ENCODE results near the gene CACNA2D4. TPM values are rescaled to one million over a fixed set of nuclear protein-coding genes. Genes with fewer than 3 reads are reported as not detected.
A peak's percentile ranks its signal among the peaks of the same experiment; 100 is the strongest.

CACNA2D4 gene
- polyA plus RNA-seq, 4 donors = 1.9 to 3.2 (median 2.6) TPM

DNA sequence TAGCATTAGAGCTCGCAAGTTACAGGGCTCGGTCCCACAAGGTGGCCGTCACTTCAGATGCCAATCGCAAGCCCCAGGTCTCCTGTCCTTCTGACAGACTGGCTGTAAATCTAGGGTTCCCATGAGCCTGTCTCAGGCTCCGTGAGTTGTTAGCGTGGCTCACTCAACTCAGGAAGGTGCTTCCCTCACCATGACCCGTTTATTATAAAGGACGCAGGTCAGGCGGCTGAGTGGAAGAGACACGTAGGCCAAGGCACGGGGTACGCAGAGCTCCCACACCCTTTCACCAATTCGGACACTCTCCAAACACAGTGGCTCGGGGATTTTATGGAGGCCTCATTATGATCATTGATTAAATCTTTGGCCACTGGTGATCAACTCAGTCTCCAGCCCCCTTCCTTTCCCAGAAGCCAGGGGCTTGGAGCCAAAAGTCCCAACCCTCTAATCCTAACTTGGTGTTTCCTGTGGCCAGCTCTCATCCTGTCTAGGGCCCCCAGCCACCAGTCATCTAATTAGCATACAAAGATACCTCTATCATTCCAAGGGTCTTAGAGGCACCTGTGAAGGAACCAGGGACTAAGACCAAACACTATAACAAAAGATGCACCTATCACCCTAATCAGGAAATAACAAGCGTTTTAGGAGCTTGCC lies 123.9 kb downstream of the CACNA2D4 start:
- no peak for DNase-seq (ENCODE audit: low read depth in 4 of 4, low spot score in 3 of 4)

GRCh38 chr12:1793426-1794210 lies 124.8 kb downstream of the CACNA2D4 start:
- DNase-seq (ENCODE audit: low read depth in 4 of 4, low spot score in 3 of 4) = no peak

GRCh38 chr12:1792406-1792805 lies 126.0 kb downstream of the CACNA2D4 start:
- no peak for DNase-seq (ENCODE audit: low read depth in 4 of 4, low spot score in 3 of 4)

GRCh38 chr12:1791104-1791841 lies 127.2 kb downstream of the CACNA2D4 start:
- peak in 1 of 4 donors; percentile 18 for DNase-seq (ENCODE audit: low read depth in 4 of 4, low spot score in 3 of 4)

GRCh38 chr12:1790444-1790843 lies 128.0 kb downstream of the CACNA2D4 start:
- no peak for DNase-seq (ENCODE audit: low read depth in 4 of 4, low spot score in 3 of 4)

GRCh38 chr12:1787714-1788113 lies 130.7 kb downstream of the CACNA2D4 start:
- no peak for DNase-seq (ENCODE audit: low read depth in 4 of 4, low spot score in 3 of 4)

- DNase-seq (ENCODE audit: low read depth in 4 of 4, low spot score in 3 of 4) = no peak
Observed at GRCh38 chr12:1782215-1782614, 136.2 kb downstream of the CACNA2D4 start.

DNA sequence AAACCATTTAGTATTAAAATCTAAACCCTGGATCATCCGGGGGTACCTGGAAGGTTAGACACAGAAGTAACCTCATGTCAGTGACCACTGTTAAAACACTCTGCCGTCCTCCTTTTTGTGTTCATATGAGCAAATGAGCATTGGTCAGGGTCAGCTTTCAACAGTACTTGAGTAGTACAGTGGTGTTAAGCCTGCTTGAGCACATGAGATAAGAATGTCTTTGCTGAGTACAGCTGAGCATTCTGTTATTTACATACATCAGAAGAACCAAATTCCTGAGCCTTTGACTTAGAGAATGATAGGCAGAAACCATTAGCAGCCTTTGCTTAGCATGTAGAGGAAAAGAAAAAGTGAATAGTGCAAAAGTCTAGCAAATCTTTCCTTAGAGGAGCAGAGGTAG lies 136.7 kb downstream of the CACNA2D4 start:
- no peak for DNase-seq (ENCODE audit: low read depth in 4 of 4, low spot score in 3 of 4)

DNA sequence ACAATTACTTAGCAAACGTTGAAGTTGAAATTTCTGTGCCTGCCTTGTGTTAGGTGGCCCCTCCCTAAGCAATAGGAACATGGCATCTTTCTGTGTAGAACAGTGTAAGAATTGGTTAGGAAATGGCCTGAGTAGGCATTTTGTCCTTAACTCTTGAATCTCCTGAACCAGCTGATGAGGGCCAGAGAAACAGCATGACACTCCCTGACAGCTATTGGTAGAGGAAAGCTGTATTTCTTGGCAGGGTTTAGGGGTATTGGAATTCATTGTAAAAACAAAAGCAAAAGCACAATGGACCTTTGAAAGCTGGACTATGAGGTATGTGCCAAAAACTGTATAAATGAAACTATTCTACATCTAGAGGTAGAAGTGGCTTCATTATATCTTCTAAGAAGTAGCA lies 138.7 kb downstream of the CACNA2D4 start:
- no peak for DNase-seq (ENCODE audit: low read depth in 4 of 4, low spot score in 3 of 4)

DNA sequence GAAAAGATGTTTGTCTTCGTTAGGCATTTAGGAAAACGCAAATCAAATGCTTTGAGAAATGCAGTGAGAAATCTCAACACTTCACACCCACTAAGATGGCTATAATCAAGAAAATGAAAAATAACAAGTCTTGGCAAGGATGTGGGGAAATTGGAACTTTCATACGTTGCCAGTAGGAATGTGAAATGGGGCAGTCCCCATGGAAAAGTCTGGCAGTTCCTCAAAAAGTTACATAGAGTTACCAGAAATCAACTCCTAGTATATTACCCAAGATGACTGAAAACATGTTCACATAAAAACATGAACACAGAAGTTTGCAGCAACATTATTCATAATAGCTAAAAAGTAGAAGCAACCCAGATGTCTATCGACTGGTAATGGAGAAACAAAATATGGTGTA lies 139.5 kb downstream of the CACNA2D4 start:
- no peak for DNase-seq (ENCODE audit: low read depth in 4 of 4, low spot score in 3 of 4)

DNA sequence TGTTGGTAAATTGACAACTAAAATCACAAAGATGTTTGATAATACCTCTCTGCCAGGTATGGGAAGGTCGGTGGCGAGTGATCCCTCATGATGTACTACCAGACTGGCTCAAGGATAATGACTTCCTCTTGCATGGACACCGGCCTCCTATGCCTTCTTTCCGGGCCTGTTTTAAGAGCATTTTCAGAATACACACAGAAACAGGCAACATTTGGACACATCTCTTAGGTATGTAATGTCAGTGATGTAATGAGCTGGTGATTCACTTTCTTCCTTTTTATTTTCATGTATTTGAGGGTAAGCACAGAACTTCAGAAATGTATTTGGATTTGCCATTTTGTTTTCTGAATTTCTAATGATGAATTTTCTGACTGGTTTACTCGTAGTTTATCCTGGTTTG lies 140.7 kb downstream of the CACNA2D4 start:
- no peak for DNase-seq (ENCODE audit: low read depth in 4 of 4, low spot score in 3 of 4)

DNA sequence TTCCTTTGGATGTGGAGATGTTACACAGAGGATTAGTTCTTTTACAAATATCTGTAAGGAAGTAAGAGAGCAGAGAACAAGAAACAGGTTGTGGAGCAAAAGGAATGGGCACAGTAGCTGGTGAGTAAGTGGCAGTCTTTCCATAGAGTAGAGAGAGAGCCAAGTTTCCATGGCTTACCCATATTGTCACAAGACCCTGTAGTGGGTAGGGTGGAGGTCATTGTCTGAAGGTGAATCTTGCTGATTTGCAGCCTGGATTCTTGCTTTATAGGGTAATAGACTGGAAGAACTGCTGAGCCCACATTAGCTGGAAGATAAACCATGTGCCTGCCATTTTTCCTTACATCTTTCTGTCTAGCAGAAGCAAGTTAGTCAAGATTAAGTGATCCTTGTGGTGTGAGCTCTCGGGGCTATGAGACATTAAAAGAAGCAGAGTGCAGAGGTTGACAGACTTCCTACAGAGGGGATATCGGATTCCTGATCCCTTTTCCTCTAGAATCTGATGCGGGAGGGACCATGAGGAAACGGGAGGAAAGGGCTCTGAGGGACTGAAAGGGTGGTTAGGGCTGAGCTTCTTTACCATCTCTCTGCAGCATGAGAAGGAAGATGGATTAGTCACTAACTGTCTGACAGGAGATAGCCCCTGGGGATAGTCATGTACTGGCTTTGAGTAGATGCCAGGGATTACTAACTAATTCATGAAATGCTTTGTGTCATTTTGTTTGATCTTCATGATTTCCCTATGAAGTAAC lies 142.1 kb downstream of the CACNA2D4 start:
- DNase-seq (ENCODE audit: low read depth in 4 of 4, low spot score in 3 of 4) = no peak

DNA sequence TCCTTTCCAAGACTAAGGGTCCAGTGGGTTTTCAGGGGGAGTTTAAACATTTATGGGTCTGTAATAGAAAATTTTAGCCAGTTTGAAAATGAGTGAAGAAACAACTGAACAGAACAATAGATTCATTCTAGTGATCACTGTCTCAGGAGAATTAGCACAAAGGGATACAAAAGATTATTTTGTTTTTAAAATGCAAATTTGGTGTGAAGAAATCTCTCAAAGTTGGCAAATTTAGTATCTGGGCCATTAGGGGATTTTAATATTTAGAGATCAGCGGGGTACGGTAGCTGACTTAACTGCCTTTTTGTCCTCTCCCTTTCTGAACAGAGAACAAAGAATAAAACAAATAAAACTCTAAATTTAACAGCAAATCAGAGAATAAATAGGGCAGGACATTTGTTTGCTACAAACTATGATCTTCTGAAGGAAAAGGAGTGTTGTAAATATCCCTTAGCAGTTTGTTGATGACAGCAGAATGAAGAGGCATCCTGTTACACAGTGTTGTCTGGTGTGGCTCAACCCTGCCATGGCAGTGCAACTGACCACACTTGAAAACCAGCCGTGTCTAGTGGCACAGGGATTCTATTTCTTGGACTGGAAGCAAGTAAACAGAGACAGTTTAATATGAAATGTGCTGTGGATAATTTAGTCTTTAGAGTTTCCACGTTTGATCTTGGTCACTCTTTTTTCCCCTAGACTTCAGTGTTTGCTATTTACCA lies 144.4 kb downstream of the CACNA2D4 start:
- DNase-seq (ENCODE audit: low read depth in 4 of 4, low spot score in 3 of 4) = no peak

DNA sequence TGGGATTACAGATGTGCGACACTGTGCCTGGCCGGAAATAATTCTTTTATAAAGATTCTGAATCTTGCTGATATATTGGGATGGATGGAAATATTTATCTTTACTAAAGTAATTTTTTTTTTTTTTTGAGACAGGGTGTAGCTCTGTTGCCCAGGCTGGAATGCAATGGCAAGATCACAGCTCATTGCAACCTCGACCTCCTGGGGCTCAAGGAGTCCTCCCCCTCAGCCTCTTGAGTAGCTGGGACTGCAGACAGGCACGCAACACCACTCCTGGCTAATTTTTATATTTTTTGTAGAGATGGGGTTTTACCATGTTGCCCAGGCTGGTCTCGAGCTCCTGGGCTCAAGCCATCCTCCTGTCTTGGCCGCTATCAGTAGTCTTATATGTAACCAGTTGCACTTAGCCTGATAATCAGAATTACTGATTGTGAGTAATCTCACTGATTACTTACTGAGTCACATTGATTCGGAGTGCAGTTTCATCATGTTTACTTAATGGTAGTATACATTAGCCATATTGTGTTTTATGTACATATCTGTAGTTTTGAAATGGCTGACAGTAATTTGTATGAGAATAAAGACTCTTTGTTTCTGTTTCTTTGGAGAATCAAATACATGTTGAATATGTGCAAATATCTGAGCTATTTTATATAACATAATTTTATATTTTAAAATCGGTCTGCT lies 148.5 kb downstream of the CACNA2D4 start:
- DNase-seq (ENCODE audit: low read depth in 4 of 4, low spot score in 3 of 4) = no peak

- DNase-seq (ENCODE audit: low read depth in 4 of 4, low spot score in 3 of 4) = no peak
Observed at GRCh38 chr12:1768615-1769014, 149.8 kb downstream of the CACNA2D4 start.

DNA sequence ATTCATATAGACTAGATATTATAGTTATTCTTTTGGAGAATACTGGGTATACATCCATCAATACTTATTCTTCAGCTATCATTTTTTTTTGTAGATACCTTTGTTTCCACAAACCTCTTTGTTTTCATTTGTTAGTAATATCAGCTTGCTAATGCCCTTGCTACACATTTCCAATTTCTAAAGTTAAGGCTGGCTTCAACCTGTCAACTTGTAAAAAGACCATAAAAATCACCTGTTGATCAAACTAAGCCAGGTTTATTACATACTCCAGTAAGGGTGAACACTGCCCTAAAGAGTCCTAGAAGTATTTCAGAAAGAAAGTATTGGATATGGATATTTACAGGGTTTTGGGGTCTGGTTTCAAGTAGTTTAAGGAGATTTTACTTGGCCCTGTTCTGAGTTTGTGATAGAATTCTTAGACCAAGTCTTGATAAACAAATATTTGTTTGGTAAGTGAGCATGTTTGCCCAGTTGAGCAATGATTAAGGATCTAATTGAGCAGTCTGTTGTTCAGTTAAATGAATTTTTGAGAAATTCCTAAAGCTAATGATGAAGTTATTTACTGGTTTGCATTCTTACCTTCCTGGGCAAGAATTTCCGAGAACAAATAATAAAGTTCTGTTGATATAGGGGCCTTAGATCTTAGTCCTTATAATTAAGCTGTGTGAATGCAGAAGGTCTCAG lies 150.9 kb downstream of the CACNA2D4 start:
- no peak for DNase-seq (ENCODE audit: low read depth in 4 of 4, low spot score in 3 of 4)

DNA sequence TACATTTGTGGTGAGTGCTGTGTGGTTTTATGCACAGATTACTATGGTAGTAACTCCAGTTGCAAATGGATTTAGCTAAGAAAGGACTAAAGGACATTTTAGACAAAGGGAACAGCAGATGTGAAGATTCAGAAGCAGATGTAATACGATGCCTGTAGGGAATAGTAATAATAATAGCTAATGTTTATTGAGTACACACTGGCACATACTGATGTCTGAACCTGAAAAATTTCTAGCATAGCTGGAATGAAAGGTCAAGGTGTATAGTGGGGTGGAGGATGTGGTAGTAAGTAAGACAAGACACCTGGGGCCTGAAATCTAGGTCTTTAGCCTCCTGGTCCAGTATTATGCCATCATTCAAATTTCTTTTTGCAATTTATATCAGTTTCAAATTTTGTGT lies 152.3 kb downstream of the CACNA2D4 start:
- no peak for DNase-seq (ENCODE audit: low read depth in 4 of 4, low spot score in 3 of 4)

DNA sequence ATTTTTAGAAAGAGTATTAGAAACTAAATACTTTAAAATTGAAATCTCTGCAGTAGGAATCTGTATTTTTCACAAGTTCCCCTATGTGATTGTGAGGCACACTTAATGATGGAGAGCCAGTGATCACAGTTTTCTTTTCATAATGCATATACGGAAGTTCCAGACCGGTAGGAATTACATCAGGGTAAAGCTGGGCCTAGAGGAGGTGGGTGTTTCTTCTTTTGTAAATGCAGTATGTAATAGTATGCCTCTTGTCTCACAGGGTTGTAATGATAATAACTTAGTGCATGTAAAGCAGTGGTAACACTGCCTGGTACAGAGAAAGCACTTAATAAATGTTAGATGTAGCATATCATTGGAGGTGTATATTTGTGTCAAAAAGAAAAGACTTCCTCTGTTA lies 155.3 kb downstream of the CACNA2D4 start:
- no peak for DNase-seq (ENCODE audit: low read depth in 4 of 4, low spot score in 3 of 4)

- DNase-seq (ENCODE audit: low read depth in 4 of 4, low spot score in 3 of 4) = no peak
Observed at GRCh38 chr12:1761857-1762256, 156.6 kb downstream of the CACNA2D4 start.
